Erythroblast (primary cell): ENCODE results near the gene ITGAV.
A peak's percentile ranks its signal among the peaks of the same experiment; 100 is the strongest.
"Not testable (repeated sequence)": the region's sequence is repeated elsewhere in the genome, so short reads cannot be mapped to it uniquely, and the experiment has no call there.

Experiments
- DNase-seq, 2 experiments: peaks; one replicate each; lab custom pipeline; 2025; lab: John Stamatoyannopoulos, UW
- GATA1 ChIP-seq: IDR thresholded peaks from 2 replicates; pipeline ENCODE4 v1.6.1; 2011; ENCODE audit warnings: low read depth, mild to moderate bottlenecking, control low read depth, low read length, moderate library complexity
- POLR2A ChIP-seq: IDR thresholded peaks from 2 replicates; pipeline ENCODE4 v1.6.1; 2011; ENCODE audit warnings: mild to moderate bottlenecking, low read length

The ITGAV gene

DNA sequence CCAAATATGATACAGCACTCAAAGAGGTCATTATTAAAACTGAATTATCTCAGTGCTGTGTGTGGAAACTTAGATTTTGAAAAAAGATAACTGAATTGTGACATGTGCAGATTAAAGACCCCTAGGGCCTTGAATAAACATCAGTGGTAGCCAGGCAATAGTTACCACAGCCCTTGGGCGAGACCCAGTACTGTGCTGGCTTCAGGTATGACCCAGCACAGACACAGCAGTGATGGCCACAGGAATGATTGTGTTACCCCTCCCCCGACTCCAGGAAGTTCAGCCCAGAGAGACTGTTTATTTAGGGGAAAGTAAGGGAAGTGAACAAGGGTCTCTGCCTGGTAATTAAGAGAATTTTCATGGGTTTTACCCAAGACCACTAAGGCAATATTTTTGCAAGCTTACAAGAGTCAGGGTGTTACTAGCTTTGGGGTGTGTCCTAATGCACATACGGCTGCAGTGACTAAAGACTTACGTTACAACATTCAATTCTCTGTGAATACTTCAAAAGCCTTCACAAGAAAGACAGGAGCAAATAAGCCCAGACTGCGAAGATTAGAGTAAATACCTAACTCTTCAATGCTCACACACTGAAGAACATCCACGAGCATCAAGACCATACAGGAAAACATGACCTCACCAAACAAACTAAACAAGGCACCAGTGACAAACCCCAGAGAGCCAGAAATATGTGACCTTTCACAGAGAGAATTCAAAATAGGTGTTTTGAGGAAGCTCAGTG lies 28.2 kb upstream of the ITGAV start:
- peak in 1 of 2 experiments; percentile 5 for DNase-seq
- TF ChIP-seq GATA1 = no peak
- no peak for TF ChIP-seq POLR2A

DNA sequence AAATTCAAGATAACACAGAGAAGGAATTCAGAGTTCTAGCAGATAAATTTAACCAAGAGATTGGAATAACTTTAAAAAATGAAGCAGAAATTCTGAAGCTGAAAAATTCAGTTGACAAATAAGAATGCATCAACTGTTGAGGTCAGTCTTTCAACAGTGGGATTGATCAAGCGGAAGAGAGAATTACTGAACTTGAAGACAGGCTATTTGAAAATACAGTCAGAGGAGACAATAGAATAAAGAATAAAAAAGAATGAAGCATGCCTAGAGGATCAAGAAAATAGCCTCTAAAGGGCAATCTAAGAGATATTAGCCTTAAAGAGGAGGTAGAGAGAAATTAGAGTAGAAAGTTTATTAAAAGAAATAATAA lies 27.7 kb upstream of the ITGAV start:
- TF ChIP-seq POLR2A = no peak
- no peak for DNase-seq

DNA sequence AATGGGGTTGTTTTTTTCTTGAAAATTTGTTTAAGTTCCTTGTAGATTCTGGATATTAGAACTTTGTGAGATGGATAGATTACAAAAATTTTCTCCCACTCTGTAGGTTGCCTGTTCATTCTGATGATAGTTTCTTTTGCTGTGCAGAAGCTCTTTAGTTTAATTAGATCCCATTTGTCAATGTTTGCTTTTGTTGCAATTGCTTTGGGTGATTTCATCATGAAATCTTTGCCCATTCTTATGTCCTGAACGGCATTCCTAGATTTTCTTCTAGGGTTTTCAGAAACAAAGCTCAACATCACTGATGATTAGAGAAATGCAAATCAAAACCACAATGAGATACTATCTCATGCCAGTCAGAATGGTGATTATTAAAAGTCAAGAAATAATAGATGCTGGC lies 21.3 kb upstream of the ITGAV start:
- DNase-seq = not testable (repeated sequence)

DNA sequence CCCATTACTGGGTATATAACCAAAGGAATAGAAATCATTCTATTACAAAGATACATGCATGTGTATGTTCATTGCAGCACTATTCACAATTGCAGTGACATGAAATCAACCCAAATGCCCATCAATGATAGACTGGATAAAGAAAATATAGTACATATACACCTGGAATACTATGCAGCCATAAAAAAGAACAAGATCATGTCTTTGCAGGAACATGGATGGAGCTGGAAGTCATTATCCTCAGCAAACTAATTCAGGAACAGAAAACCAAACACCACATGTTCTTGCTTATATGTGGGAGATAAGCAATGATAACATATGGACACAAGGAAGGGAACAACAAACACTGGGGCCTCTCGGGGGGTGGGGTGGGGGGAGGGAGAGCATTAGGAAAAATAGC lies 20.7 kb upstream of the ITGAV start:
- DNase-seq = not testable (repeated sequence)

DNA sequence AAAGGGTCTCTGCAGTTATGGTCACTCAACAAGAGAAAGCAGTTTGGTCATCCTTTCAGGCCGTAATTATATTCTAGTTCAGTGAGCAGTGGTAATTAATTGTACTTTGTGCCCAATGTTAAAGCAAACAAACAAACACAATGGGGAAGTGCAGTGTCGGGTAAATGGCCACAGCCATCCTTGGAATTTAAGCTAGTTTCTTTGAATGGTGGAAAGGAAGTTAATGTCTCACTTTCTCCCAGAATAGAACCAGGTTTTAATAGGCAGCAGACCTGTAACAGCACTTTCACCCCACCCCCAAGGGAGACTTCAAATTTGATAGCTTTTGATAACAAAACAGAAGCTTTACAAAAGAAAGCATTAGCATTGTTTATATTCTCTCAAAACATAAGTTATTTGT lies 20.0 kb upstream of the ITGAV start:
- TF ChIP-seq POLR2A (no peak), GATA1 (no peak)

DNA sequence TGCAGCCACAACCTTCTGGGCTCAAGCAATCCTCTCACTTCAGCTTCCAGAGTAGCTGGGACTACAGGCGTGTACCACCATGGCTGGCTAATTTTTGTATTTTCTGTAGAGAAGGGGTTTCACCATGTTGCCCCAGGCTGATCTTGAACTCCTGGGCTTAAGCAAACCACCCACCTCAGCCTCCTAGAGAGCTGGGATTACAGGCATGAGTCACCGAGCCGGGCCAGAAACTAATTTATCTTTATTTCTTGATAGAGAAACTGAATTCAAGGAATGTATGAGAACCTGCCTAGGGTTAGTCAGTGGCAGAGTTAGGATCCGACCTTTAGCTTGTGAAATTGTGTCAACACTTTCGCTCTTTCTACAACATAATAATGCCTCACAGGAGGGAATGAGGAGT lies 19.3 kb upstream of the ITGAV start:
- TF ChIP-seq GATA1 = no peak
- TF ChIP-seq POLR2A = no peak
- no peak for DNase-seq

More for the DNA sequence above, 20.0 kb upstream of the ITGAV start:
- DNase-seq = no peak

DNA sequence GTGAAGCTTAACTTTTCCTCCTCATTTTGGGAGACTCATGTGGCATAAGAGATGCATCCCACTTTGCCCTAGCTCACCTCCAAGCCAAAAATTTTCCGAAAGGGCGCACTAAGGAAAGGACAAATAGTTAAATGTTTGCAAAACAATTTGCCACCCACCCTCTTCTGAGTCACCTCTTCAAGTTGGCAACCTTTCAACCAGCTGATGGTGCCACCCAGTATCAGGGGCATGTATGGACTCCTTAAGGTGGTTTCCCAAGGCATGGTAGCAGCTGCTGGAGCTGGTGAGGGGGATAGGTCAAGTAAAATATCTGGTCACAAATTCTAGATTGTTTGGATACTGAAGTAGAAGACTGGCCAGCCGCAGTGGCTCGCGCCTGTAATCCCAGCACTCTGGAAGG lies 17.2 kb upstream of the ITGAV start:
- DNase-seq = no peak
- TF ChIP-seq GATA1 (no peak), POLR2A (no peak)

DNA sequence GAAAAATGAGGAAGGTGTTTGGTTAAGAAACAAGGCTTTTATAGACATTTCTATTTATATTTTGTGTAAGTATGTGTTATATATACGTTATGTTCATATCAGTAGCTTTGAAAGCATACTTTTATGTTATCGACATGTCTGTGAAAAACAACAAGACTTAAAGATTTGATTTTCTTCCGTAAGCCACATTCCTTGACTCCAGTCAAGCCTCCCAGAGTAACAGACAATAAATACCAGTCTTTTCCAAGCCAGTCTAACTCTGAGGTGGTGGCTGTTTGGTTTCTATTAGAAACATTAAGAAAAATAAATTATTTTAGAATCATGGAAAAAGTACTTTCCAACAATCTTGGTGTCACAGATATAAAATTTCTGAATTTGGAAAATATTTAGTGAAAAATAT lies 16.3 kb upstream of the ITGAV start:
- no peak for TF ChIP-seq POLR2A
- TF ChIP-seq GATA1 = no peak
- DNase-seq = no peak

DNA sequence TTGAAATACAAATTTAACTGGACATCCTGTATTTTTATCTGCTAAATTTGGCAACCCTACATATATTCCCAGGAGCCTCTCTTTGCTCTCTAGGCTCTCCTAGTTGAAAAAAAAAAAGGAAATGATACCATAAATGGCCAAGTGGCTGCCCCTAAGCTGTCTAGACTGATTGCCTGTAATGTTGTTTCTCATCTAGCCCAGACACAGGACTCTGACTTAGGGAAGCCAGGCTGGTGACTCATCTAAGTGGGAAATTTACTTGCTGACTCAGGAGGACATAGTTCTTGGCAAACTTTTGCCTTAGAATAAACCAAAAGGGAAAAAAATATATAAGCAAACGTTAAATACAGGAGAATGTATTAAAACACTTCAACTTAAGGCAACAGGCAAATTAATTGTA lies 14.6 kb upstream of the ITGAV start:
- TF ChIP-seq GATA1 (no peak), POLR2A (no peak)
- peak; percentile 3 to 52 for DNase-seq

DNA sequence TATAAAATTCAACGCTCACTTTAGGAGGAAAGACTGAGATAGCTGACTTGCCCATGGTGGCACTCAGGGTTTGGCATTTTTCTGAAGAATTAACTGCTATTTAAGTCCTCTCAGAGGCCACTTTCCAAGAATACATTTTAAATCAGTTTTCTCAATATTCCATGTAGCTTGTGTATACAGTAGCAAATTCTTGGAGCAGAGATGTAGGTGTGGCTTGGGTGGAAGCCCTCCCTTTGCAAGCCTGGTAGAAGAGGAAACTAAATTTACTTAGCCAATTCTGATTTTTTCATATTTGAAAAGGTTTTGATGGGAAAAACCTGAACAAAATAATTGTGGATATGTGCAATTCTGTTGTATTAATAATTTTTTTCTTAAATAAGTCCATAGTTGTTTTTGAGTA lies 14.0 kb upstream of the ITGAV start:
- DNase-seq = no peak
- TF ChIP-seq POLR2A = no peak
- no peak for TF ChIP-seq GATA1

DNA sequence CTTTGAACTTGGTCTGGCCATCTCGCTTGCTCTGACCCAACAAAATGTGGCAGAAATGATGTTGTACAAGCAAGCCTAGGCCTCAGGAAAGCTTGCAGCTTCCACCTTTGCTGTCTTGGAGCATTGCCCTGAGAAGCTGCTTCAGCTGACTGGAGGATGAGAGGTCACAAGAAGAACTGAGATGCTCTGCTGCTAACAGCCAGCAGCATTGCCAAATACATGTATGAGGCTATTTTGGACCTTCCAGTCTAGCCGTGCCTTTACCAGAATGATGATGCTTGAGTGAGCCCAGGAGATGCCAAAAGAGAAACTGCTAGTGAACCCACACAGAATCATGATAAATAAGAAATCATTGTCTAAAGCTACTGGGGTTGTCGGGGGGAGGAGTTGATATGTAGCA lies 13.2 kb upstream of the ITGAV start:
- TF ChIP-seq POLR2A = no peak
- DNase-seq = no peak

DNA sequence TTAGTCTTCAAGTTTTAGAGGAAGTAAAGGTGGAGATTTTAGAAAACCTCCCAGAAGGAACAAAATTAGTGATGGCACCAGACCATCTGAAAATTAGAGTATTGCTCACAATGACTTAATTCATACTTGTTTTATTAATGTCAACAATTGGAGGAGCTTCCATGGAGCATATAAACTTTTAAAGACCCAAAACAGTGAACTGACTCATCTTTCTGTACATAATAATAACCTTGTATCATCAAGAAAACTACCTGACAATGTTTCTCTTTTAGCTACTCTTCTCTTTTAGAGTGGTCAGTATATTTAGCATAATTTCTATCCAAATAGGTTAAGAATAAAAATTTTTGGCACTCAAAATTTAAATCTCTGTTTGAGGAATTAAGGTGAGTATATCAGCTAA lies 7.2 kb upstream of the ITGAV start:
- DNase-seq = no peak
- TF ChIP-seq POLR2A = no peak
- no peak for TF ChIP-seq GATA1

DNA sequence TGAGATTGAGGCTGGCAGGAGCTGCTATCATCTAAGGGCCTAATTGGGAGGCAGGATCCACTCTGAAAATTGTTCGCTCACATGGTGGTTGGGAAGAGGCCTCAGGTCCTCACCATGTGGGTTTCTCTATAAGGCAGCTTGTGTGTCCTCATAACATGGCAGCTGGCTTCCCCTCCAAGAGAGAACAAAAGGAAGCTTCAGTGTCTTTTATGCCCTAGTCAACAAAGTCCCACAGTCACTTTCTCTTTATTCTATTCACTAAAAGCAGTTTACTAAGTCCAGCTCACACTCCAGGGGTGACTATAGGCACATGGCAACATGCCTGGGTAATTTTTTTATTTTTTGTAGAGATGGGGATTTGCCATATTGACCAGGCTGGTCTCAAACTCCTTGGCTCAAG lies 5.8 kb upstream of the ITGAV start:
- no peak for TF ChIP-seq GATA1
- no peak for TF ChIP-seq POLR2A
- no peak for DNase-seq

DNA sequence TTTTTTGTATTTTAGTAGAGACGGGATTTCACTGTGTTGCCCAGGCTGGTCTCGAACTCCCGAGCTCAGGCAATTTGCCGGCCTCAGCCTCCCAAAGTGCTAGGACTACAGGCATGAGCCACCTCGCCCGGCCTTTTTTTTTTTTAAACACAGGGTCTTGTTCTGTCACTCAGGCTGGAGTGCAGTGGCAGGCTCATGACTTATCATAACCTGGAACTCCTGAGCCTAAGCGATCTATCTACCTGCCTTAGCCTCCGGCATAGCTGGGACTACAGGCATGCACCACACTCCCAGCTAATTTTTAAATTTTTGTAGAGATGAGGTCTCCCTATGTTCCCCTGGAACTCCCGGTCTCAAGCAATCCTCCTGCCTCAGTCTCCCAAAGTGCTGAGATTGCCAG lies 1.4 kb upstream of the ITGAV start:
- TF ChIP-seq GATA1 = no peak
- no peak for TF ChIP-seq POLR2A
- DNase-seq = no peak

DNA sequence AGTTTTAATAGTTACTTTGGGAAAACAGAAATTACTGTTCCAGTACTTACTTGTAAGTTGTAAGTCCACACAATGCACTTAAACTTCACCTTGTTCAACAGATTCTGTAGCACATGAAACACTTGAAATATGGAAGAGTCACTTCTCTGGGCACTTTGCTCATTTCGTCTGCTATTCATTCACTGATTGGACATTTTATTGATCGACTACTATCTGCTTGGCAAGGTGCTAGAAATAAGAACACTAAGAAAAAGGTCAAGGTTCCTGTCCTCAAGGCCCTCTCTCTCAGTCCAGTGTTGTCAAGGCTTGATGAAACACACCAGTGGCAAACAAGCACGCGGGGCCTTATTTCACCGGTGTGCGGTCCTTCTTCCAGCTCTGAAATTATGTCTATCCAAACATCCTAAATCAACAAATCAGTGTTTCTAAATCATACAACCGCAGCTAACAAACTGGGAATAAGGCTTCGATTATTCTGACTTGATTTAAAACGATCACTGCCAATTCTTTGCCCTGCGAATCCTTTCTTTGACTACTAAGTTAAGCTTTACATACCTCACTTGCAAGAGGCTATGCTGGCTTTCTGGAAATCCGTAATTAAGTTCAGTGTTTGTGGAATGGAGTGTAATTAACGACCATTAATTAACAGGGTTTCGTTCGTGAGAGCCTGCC lies 780 bp upstream of the ITGAV start:
- TF ChIP-seq POLR2A = no peak
- no peak for TF ChIP-seq GATA1
- peak in 1 of 2 experiments; percentile 39 for DNase-seq
